H1 (cell line): ENCODE results near the gene PHTF1. TPM values are rescaled to one million over a fixed set of nuclear protein-coding genes. Genes with fewer than 3 reads are reported as not detected.

Experiments
- CTCF ChIA-PET: fragments of 300-600 bp; sonication (Branson Sonifier 250); formaldehyde crosslinking; loops from one replicate; lab custom pipeline; 2021; ENCODE audit not compliant: partially characterized antibody; lab: Charles Lee
- POLR2A ChIA-PET: fragments of 300-600 bp; sonication (Branson Sonifier 250); formaldehyde crosslinking; loops from one replicate; lab custom pipeline; 2021; ENCODE audit warnings: inconsistent platforms; ENCODE audit not compliant: partially characterized antibody; lab: Charles Lee
- DNase-seq, 2 experiments: peaks; one replicate each; pipeline versions ENCODE4 v3.0.0 to v3.0.0-alpha.2; 2010 to 2022; ENCODE audit warnings: low spot score in 2 of 2, low read depth in 1 of 2, mixed read lengths in 1 of 2
- FAIRE-seq: peaks from 2 replicates; lab custom pipeline; 2011; peaks lifted over from hg19 to GRCh38; lab: Jason Lieb, UNC
- H2AFZ ChIP-seq: 2 replicates; pipeline ENCODE4 v1.8.1; 2012; ENCODE audit warnings: low read length, inconsistent platforms
- H2AK5ac ChIP-seq: 2 replicates; pipeline ENCODE4 v1.6.1; 2013; ENCODE audit warnings: low read depth, low read length
- H2BK120ac ChIP-seq: replicated peaks from 2 replicates; pipeline ENCODE3; 2013; ENCODE audit warnings: low read depth, low read length, inconsistent platforms
- H2BK12ac ChIP-seq: 2 replicates; pipeline ENCODE4 v1.6.1; 2013; ENCODE audit warnings: low read depth, low read length
- H2BK15ac ChIP-seq: 2 replicates; pipeline ENCODE4 v1.6.1; 2013; ENCODE audit warnings: low read length
- H2BK20ac ChIP-seq: 2 replicates; pipeline ENCODE4 v1.6.1; 2013; ENCODE audit warnings: low read length
- H2BK5ac ChIP-seq: 2 replicates; pipeline ENCODE4 v1.6.1; 2013; ENCODE audit warnings: low read depth, low read length
- H3K14ac ChIP-seq: 2 replicates; pipeline ENCODE4 v1.6.1; 2013; ENCODE audit warnings: inconsistent platforms; ENCODE audit not compliant: insufficient read length
- H3K18ac ChIP-seq: 2 replicates; pipeline ENCODE4 v1.6.1; 2013; ENCODE audit warnings: low read length; ENCODE audit errors: extremely low read depth
- H3K23ac ChIP-seq: 2 replicates; pipeline ENCODE4 v1.6.1; 2013; ENCODE audit warnings: inconsistent platforms; ENCODE audit not compliant: insufficient read length
- H3K23me2 ChIP-seq: 2 replicates; pipeline ENCODE4 v1.6.1; 2013; ENCODE audit warnings: low read depth, low read length
- H3K27ac ChIP-seq: 2 replicates; pipeline ENCODE4 v1.6.1; 2011; ENCODE audit warnings: low read depth, low read length, inconsistent platforms
- H3K27me3 ChIP-seq, 4 experiments: replicated peaks in 1 of 4; 1 replicate in 1 of 4; 2 replicates in 3 of 4; pipeline versions ENCODE4 v1.6.1 to v1.8.1; 2011 to 2013; ENCODE audit warnings: low read length in 3 of 4, mild to moderate bottlenecking in 3 of 4, inconsistent platforms in 2 of 4, mixed read lengths in 2 of 4, moderate library complexity in 1 of 4; ENCODE audit not compliant: control insufficient read depth in 3 of 4, insufficient read depth in 3 of 4; ENCODE audit errors: extremely low read depth in 1 of 4
- H3K36me3 ChIP-seq, 4 experiments: 2 replicates each; pipeline versions ENCODE4 v1.6.1 to v1.8.1; 2011 to 2013; ENCODE audit warnings: mild to moderate bottlenecking in 4 of 4, low read length in 3 of 4, moderate library complexity in 2 of 4, control low read depth in 1 of 4, inconsistent platforms in 1 of 4; ENCODE audit not compliant: insufficient read depth in 4 of 4, control insufficient read depth in 2 of 4
- H3K4ac ChIP-seq: replicated peaks from 2 replicates; pipeline ENCODE3; 2013; ENCODE audit warnings: low read length, low read depth, mixed read lengths, inconsistent platforms; ENCODE audit not compliant: insufficient read length
- H3K4me1 ChIP-seq, 4 experiments: replicated peaks in 1 of 4; 1 replicate in 1 of 4; 2 replicates in 3 of 4; pipeline versions ENCODE4 v1.6.1 to v1.8.1; 2011 to 2013; ENCODE audit warnings: low read length in 3 of 4, inconsistent platforms in 2 of 4, mixed read lengths in 1 of 4; ENCODE audit not compliant: insufficient read depth in 4 of 4, control insufficient read depth in 3 of 4
- H3K4me2 ChIP-seq, 2 experiments: 2 replicates each; pipeline versions ENCODE4 v1.6.1 to v1.8.1; 2011 to 2013; ENCODE audit warnings: low read depth in 2 of 2, low read length in 2 of 2, control low read depth in 1 of 2, inconsistent platforms in 1 of 2, mild to moderate bottlenecking in 1 of 2; ENCODE audit not compliant: insufficient read depth in 1 of 2
- H3K4me3 ChIP-seq, 4 experiments: fragments of 200-600, 300-600 bp in 1 of 4; sonication (generic), shearing (Covaris generic), sonication (Bioruptor Twin) in 1 of 4; 2 replicates each; pipeline versions ENCODE4 v1.5.1 to v1.8.1; 2011 to 2016; ENCODE audit warnings: low read length in 4 of 4, low read depth in 3 of 4, control low read depth in 2 of 4, inconsistent platforms in 2 of 4, mild to moderate bottlenecking in 2 of 4, mixed read lengths in 1 of 4, moderate library complexity in 1 of 4; ENCODE audit not compliant: insufficient read depth in 2 of 4; ENCODE audit errors: extremely low read depth in 1 of 4
- H3K56ac ChIP-seq: replicated peaks from 2 replicates; pipeline ENCODE3; 2013; ENCODE audit warnings: low read depth, mild to moderate bottlenecking, mixed read lengths, low read length, inconsistent platforms; ENCODE audit not compliant: insufficient read length
- H3K79me1 ChIP-seq: 2 replicates; pipeline ENCODE4 v1.6.1; 2013; ENCODE audit warnings: low read depth, low read length, control low read depth
- H3K79me2 ChIP-seq, 2 experiments: 2 replicates each; pipeline versions ENCODE4 v1.6.1 to v1.8.1; 2012 to 2013; ENCODE audit warnings: low read length in 2 of 2, mild to moderate bottlenecking in 2 of 2, inconsistent platforms in 1 of 2; ENCODE audit not compliant: insufficient read depth in 2 of 2, control insufficient read depth in 1 of 2
- H3K9ac ChIP-seq, 4 experiments: replicated peaks in 1 of 4; 1 replicate in 1 of 4; 2 replicates in 3 of 4; pipeline versions ENCODE4 v1.6.1 to v1.8.1; 2011 to 2013; ENCODE audit warnings: low read depth in 3 of 4, low read length in 3 of 4, control low read depth in 2 of 4, mild to moderate bottlenecking in 2 of 4, moderate library complexity in 2 of 4, inconsistent platforms in 1 of 4; ENCODE audit errors: extremely low read depth in 1 of 4
- H3K9me3 ChIP-seq, 2 experiments: 2 replicates each; pipeline versions ENCODE4 v1.6.1 to v1.8.1; 2012 to 2013; ENCODE audit warnings: mild to moderate bottlenecking in 2 of 2, moderate library complexity in 2 of 2, control low read depth in 1 of 2, inconsistent platforms in 1 of 2, low read depth in 1 of 2, low read length in 1 of 2, mixed read lengths in 1 of 2; ENCODE audit not compliant: insufficient read depth in 2 of 2
- H4K20me1 ChIP-seq, 2 experiments: replicated peaks in 1 of 2; 2 replicates each; pipeline versions ENCODE3 to v1.8.1; 2011 to 2013; ENCODE audit warnings: inconsistent platforms in 2 of 2, low read length in 2 of 2, mild to moderate bottlenecking in 1 of 2; ENCODE audit not compliant: insufficient read depth in 2 of 2, control insufficient read depth in 1 of 2
- H4K5ac ChIP-seq: 2 replicates; pipeline ENCODE4 v1.6.1; 2013; ENCODE audit warnings: low read length, low read depth, mixed read lengths, inconsistent platforms; ENCODE audit not compliant: insufficient read length
- H4K8ac ChIP-seq: 2 replicates; pipeline ENCODE4 v1.8.0; 2013; ENCODE audit warnings: mild to moderate bottlenecking, moderate library complexity, low read length, inconsistent platforms; ENCODE audit not compliant: insufficient read depth; ENCODE audit errors: extremely low read depth
- H4K91ac ChIP-seq: replicated peaks from 2 replicates; pipeline ENCODE3; 2013; ENCODE audit warnings: low read length, mixed read lengths, inconsistent platforms; ENCODE audit not compliant: insufficient read length
- CBX5 ChIP-seq: fragments of 300-800, 300-1000 bp; sonication (generic); IDR thresholded peaks from 2 replicates; pipeline ENCODE4 v1.7.1; 2016; ENCODE audit warnings: antibody characterized with exemption, low read length, low read depth
- FOSL1 ChIP-seq: IDR thresholded peaks from 2 replicates; pipeline ENCODE4 v1.6.1; 2011; ENCODE audit warnings: mild to moderate bottlenecking, low read depth, low read length, moderate library complexity; ENCODE audit not compliant: insufficient read depth
- GTF2F1 ChIP-seq: IDR thresholded peaks from 2 replicates; pipeline ENCODE4 v1.6.1; 2012; ENCODE audit warnings: low read depth, low read length, improper control_type of control experiment, borderline replicate concordance
- JUND ChIP-seq: IDR thresholded peaks from 2 replicates; pipeline ENCODE4 v1.6.1; 2011; ENCODE audit warnings: mild to moderate bottlenecking, improper control_type of control experiment, low read length
- KDM4A ChIP-seq: IDR thresholded peaks from one replicate; pipeline ENCODE4 v1.7.1; 2012; ENCODE audit warnings: low read depth, mild to moderate bottlenecking, moderate library complexity, low read length, inconsistent platforms; ENCODE audit not compliant: severe bottlenecking
- POLR2AphosphoS5 ChIP-seq: IDR thresholded peaks from 2 replicates; pipeline ENCODE4 v1.6.1; 2011; ENCODE audit warnings: low read depth, low read length
- SIN3A ChIP-seq, 2 experiments: IDR thresholded peaks in 1 of 2; conservative IDR thresholded peaks in 1 of 2; 2 replicates each; pipeline ENCODE4 v1.6.1; 2011 to 2012; ENCODE audit warnings: low read length in 2 of 2, improper control_type of control experiment in 1 of 2, low read depth in 1 of 2, mild to moderate bottlenecking in 1 of 2
- SIX5 ChIP-seq: IDR thresholded peaks from 2 replicates; pipeline ENCODE4 v1.6.1; 2011; ENCODE audit warnings: mild to moderate bottlenecking, low read depth, low read length
- SUZ12 ChIP-seq: fragments of 200-600 bp; sonication (generic); IDR thresholded peaks from 2 replicates; pipeline ENCODE4 v1.6.1; 2012; ENCODE audit warnings: mild to moderate bottlenecking, inconsistent platforms, low read length, moderate library complexity, mixed read lengths
- TAF7 ChIP-seq: optimal IDR thresholded peaks from 2 replicates; pipeline ENCODE3; 2011; ENCODE audit warnings: low read depth, mild to moderate bottlenecking, inconsistent platforms, low read length, moderate library complexity, borderline replicate concordance
- TBP ChIP-seq: IDR thresholded peaks from 2 replicates; pipeline ENCODE4 v1.6.1; 2011; ENCODE audit warnings: low read depth, low read length, improper control_type of control experiment
- YY1 ChIP-seq: IDR thresholded peaks from 2 replicates; pipeline ENCODE4 v1.6.1; 2011; ENCODE audit warnings: low read depth, mild to moderate bottlenecking, low read length
- WGBS, 2 experiments: shearing (Covaris generic) in 1 of 2; methylation state at CpG; one replicate each; pipeline versions ENCODE4 v1.1.6 to v1.1.7; 2013 to 2015; ENCODE audit warnings: low lambda C conversion rate in 2 of 2, mixed read lengths in 2 of 2, inconsistent platforms in 1 of 2, low coverage in 1 of 2, missing lambda C conversion rate in 1 of 2; ENCODE audit not compliant: insufficient replicate concordance in 2 of 2, insufficient coverage in 1 of 2, insufficient read length in 1 of 2; ENCODE audit errors: extremely low coverage in 1 of 2, missing lambda C conversion rate in 1 of 2; 5-methylcytosine and 5-hydroxymethylcytosine counted together
- polyA plus RNA-seq, 7 experiments: library from polyadenylated mRNA; depleted of rRNA in 3 of 7; stranded (reverse) in 5 of 7; unstranded in 2 of 7; fragments of >200 nt in 5 of 7; fragments of 200-250 nt in 2 of 7; gene quantifications; 1 replicate in 5 of 7; 2 replicates in 1 of 7; 4 replicates in 1 of 7; pipeline versions ENCODE4 v1.2.1 to v1.2.3, GENCODE V29; 2011 to 2013; ENCODE audit warnings: missing spikeins in 2 of 7, mixed read lengths in 2 of 7
- total RNA-seq: library from RNA; stranded (reverse); fragmentation: NEBNext Ultra II Directional; extraction: Animal tissue kit (Norgen Biotek cat#: 25700); gene quantifications from 2 replicates; pipeline ENCODE4 v1.2.1, GENCODE V29; 2021

PHTF1 gene
- total and polyA plus RNA-seq, 2 of the 8 experiments (the other 6 are each of a cell fraction or from before 2014, with no cell fraction given), result 9.1 to 26.9 TPM

DNA sequence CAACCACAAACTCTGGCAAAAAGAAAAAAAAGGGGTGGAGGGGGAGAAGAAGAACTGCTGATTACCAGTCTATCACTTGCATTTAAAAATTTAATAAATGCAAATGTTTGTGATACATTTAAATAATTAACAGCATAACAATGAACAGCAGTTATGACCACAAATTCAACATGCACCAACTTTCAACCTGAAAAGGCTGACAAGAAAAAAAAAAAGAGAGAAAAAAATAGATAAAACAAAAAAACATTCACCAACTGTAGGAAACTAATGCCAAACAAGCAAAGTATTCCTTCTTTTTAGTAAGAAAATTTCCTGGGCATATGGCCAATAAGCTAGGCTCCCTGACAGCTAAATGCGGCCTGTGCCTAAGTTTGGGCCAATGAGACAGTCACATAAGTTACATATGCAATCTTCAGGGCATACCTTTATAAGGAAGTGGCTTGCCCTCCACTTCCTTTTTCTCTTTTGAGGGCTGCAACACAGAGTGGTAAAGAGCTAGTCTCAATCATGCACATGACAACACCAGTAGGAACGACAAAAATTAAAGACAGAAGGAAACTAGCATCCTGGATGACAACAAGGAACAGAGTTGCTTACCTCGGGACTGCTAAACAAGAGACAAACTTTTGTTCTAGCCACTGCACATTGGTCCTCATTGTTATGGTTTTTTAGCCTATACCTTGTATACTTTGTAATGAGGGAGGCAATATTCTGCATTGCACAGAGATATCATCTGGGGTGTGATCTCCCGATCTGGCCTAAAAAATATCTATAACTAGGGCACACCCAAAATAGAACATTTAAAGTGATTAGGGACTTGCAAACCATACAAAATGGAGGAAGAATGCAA lies 24.2 kb upstream of the PHTF1 start:
- WGBS, 2 experiments, result 85% methylated on average over 4 of the region's 4 CpGs; no CpG with 5 or more reads in 1 of the 2 experiments
- no peak overlapping the region for H3K23ac ChIP-seq
- no peak overlapping the region for H3K27ac ChIP-seq
- H3K9ac ChIP-seq, result no peak overlapping the region
- H3K9me3 ChIP-seq, result no peaks in the 10 kb centered on the region
- peaks cover 0 to 59% of the 10 kb centered on the region in 2 experiments; a peak in 2 of 4 replicates for H3K79me2 ChIP-seq
- peaks cover 0 to 7% of the 10 kb centered on the region in 2 experiments for H4K20me1 ChIP-seq
- POLR2A ChIA-PET, result no interaction called here
- H3K4me3 ChIP-seq, result no peak overlapping the region
- H3K56ac ChIP-seq, result no peak overlapping the region
- no peak overlapping the region for H2AFZ ChIP-seq
- no peaks in the 10 kb centered on the region for H3K27me3 ChIP-seq
- H2BK5ac ChIP-seq, result no peak overlapping the region
- H3K23me2 ChIP-seq, result no peaks in the 10 kb centered on the region
- CTCF ChIA-PET, result no interaction called here
- no peak overlapping the region for H2BK120ac ChIP-seq
- H3K4me2 ChIP-seq, result no peak overlapping the region
- H4K91ac ChIP-seq, result no peak overlapping the region
- TF ChIP-seq KDM4A, result no peak
- TF ChIP-seq JUND, result no peak
- no peak for TF ChIP-seq GTF2F1
- TF ChIP-seq TAF7, result no peak
- no peak for TF ChIP-seq YY1
- TF ChIP-seq CBX5, result no peak
- no peak for TF ChIP-seq SIN3A (conservative IDR thresholded peaks at IDR 0.05 in 1 of 2, IDR thresholded peaks at IDR 0.05 in 1 of 2; ENCODE audit: low read depth in 1 of 2, low read length in 2 of 2)
- TF ChIP-seq SIX5, result no peak
- TF ChIP-seq FOSL1, result no peak
- no peak for TF ChIP-seq TBP
- TF ChIP-seq POLR2AphosphoS5, result no peak
- TF ChIP-seq SUZ12, result no peak
- H3K36me3 ChIP-seq, result no peaks in the 10 kb centered on the region
- no peak overlapping the region for H3K4ac ChIP-seq
- H2BK15ac ChIP-seq, result no peak overlapping the region
- FAIRE-seq, result no peak
- no peak overlapping the region for H3K14ac ChIP-seq
- H3K4me1 ChIP-seq, result peaks cover 0 to 3% (median under 1%) of the 10 kb centered on the region in 4 experiments; a peak in 4 of 7 replicates
- no peak overlapping the region for H4K8ac ChIP-seq
- H2BK12ac ChIP-seq, result no peak overlapping the region
- H2AK5ac ChIP-seq, result no peak overlapping the region
- peaks cover 4% of the 10 kb centered on the region; the same call in 1 of the 2 replicates for H3K79me1 ChIP-seq
- DNase-seq, result no peak
- H2BK20ac ChIP-seq, result no peak overlapping the region
- no peak overlapping the region for H3K18ac ChIP-seq
- H4K5ac ChIP-seq, result no peak overlapping the region
